GM23338 (cell line): ENCODE data around the gene GLRX. TPM values are rescaled to one million over a fixed set of nuclear protein-coding genes. Genes with fewer than 3 reads are reported as not detected.

Source experiments
- ATAC-seq: fragments of 200-7000 bp; cut with Tn5 transposase; 3 replicates; pipeline ENCODE4 v1.9.1; 2020
- DNase-seq: peaks from one replicate; pipeline ENCODE4 v3.0.0-alpha.2; 2015; ENCODE audit warnings: low spot score
- H2AFZ ChIP-seq: fragments of 200-600 bp; sonication (generic); 2 replicates; pipeline ENCODE4 v1.8.0; 2016; ENCODE audit warnings: antibody characterized with exemption, mild to moderate bottlenecking, moderate library complexity
- H3F3A ChIP-seq: fragments of 200-600 bp; sonication (generic); replicated peaks from 2 replicates; pipeline ENCODE4 v1.8.0; 2017; ENCODE audit warnings: antibody characterized with exemption, mixed run types, low read depth
- H3K27ac ChIP-seq: fragments of 200-600 bp; sonication (generic); 2 replicates; pipeline ENCODE4 v1.6.1; 2016; ENCODE audit warnings: low read depth
- H3K27me3 ChIP-seq: fragments of 200-600 bp; sonication (generic); 2 replicates; pipeline ENCODE4 v1.8.0; 2016; ENCODE audit warnings: mild to moderate bottlenecking, mixed run types, moderate library complexity; ENCODE audit not compliant: insufficient read depth
- H3K36me3 ChIP-seq: fragments of 200-600 bp; sonication (generic); 2 replicates; pipeline ENCODE4 v1.8.0; 2016; ENCODE audit warnings: mild to moderate bottlenecking; ENCODE audit not compliant: insufficient read depth
- H3K4me1 ChIP-seq: fragments of 200-600 bp; sonication (generic); 2 replicates; pipeline ENCODE4 v1.8.0; 2016; ENCODE audit warnings: mild to moderate bottlenecking, moderate library complexity; ENCODE audit not compliant: insufficient read depth
- H3K4me2 ChIP-seq: fragments of 200-600 bp; sonication (generic); 2 replicates; pipeline ENCODE4 v1.7.1; 2017; ENCODE audit warnings: mixed run types
- H3K4me3 ChIP-seq: fragments of 200-600 bp; sonication (generic); 2 replicates; pipeline ENCODE4 v1.6.1; 2016; ENCODE audit warnings: mixed run types
- H3K79me2 ChIP-seq: fragments of 200-600 bp; sonication (generic); replicated peaks from 2 replicates; pipeline ENCODE4 v1.8.0; 2017; ENCODE audit warnings: mild to moderate bottlenecking; ENCODE audit not compliant: insufficient read depth
- H3K9me2 ChIP-seq: fragments of 200-600 bp; sonication (generic); 2 replicates; pipeline ENCODE4 v1.8.0; 2017; ENCODE audit not compliant: insufficient read depth
- H4K20me1 ChIP-seq: fragments of 200-600 bp; sonication (generic); replicated peaks from 2 replicates; pipeline ENCODE4 v1.8.0; 2017; ENCODE audit warnings: mild to moderate bottlenecking; ENCODE audit not compliant: insufficient read depth
- H3K27ac Mint-ChIP-seq: 2 replicates; pipeline ENCODE4 v1.8.0; 2020; ENCODE audit warnings: inconsistent platforms, mild to moderate bottlenecking, moderate library complexity, mixed read lengths
- H3K27me3 Mint-ChIP-seq: 3 replicates; pipeline ENCODE4 v1.8.0; 2022; ENCODE audit warnings: low read depth, mild to moderate bottlenecking, moderate library complexity, mixed read lengths, inconsistent platforms; ENCODE audit not compliant: insufficient read depth, poor library complexity
- H3K36me3 Mint-ChIP-seq: 3 replicates; pipeline ENCODE4 v1.8.0; 2021; ENCODE audit warnings: low read depth, mild to moderate bottlenecking, inconsistent platforms, moderate library complexity, mixed read lengths
- H3K4me1 Mint-ChIP-seq: 3 replicates; pipeline ENCODE4 v1.8.0; 2020; ENCODE audit warnings: mild to moderate bottlenecking, inconsistent platforms, mixed read lengths
- H3K4me3 Mint-ChIP-seq: 3 replicates; pipeline ENCODE4 v1.8.0; 2021; ENCODE audit warnings: moderate library complexity, mild to moderate bottlenecking, inconsistent platforms, mixed read lengths
- H3K9me3 Mint-ChIP-seq: 3 replicates; pipeline ENCODE4 v1.8.0; 2020; ENCODE audit warnings: moderate library complexity, mild to moderate bottlenecking, inconsistent platforms, mixed read lengths
- CREB1 ChIP-seq: fragments of 250-450 bp; sonication (Bioruptor Pico); IDR thresholded peaks from 2 replicates; pipeline ENCODE4 v1.5.0; 2020; ENCODE audit warnings: low read depth, mild to moderate bottlenecking, moderate library complexity
- EZH2phosphoT487 ChIP-seq: fragments of 200-600 bp; sonication (generic); IDR thresholded peaks from one replicate; pipeline ENCODE4 v1.8.1; 2018; ENCODE audit warnings: antibody characterized with exemption; ENCODE audit not compliant: unreplicated experiment
- JUNB ChIP-seq: IDR thresholded peaks from one replicate; pipeline ENCODE4 v1.6.1; 2016; ENCODE audit warnings: antibody characterized with exemption; ENCODE audit not compliant: unreplicated experiment
- NANOG ChIP-seq: IDR thresholded peaks from 2 replicates; pipeline ENCODE4 v1.6.1; 2016; ENCODE audit warnings: antibody characterized with exemption, borderline replicate concordance
- POLR2AphosphoS5 ChIP-seq: IDR thresholded peaks from 2 replicates; pipeline ENCODE4 v1.6.1; 2016; ENCODE audit warnings: antibody characterized with exemption, low read depth
- STAT1 ChIP-seq: IDR thresholded peaks from one replicate; pipeline ENCODE4 v1.6.1; 2016; ENCODE audit warnings: antibody characterized with exemption; ENCODE audit not compliant: unreplicated experiment
- ZNF462 ChIP-seq: fragments of 250-450 bp; sonication (Bioruptor Pico); IDR thresholded peaks from 2 replicates; pipeline ENCODE4 v1.5.0; 2020; ENCODE audit warnings: mild to moderate bottlenecking, moderate library complexity
- polyA plus RNA-seq: library from polyadenylated mRNA; unstranded; fragments of >200 nt; fragmentation: Nextera tagmentation; extraction: Ambion mirVana; gene quantifications from 2 replicates; pipeline ENCODE4 v1.2.1, GENCODE V29; 2016
- total RNA-seq: library from RNA; depleted of rRNA; stranded (reverse); fragments of >200 nt; shearing (Covaris generic); gene quantifications from 2 replicates; pipeline ENCODE4 v1.2.3, GENCODE V29; 2014
- TF ChIP-seq, protein P1 (sequence below), 2 experiments: fragments of 200-600 bp in 1 of 2; sonication (generic) in 1 of 2; conservative IDR thresholded peaks; 2 replicates each; pipeline versions ENCODE4 v1.5.1 to v1.6.1; 2016 to 2017; ENCODE audit warnings: antibody characterized with exemption in 2 of 2, low read depth in 2 of 2, mild to moderate bottlenecking in 2 of 2, moderate library complexity in 1 of 2
- TF ChIP-seq, protein P2 (sequence below): IDR thresholded peaks from one replicate; pipeline ENCODE4 v1.6.1; 2018; ENCODE audit warnings: antibody characterized with exemption; ENCODE audit not compliant: unreplicated experiment

Gene GLRX
- total and polyA plus RNA-seq, 2 experiments from 2014 or later, result 9.5 to 42.2 TPM

GRCh38 chr5:95808686-95809413, 13.7 kb downstream of the GLRX start:
- Mint-ChIP-seq H3K4me3 (no peak overlapping the region), H3K27ac (no peak overlapping the region), H3K36me3 (no peaks in the 10 kb centered on the region; the same call in 2 of the 3 replicates), H3K27me3 (peaks cover 5% of the 10 kb centered on the region), H3K4me1 (peaks cover 43% of the 10 kb centered on the region), H3K9me3 (peaks cover 3% of the 10 kb centered on the region; the same call in 1 of the 3 replicates)
- no peaks in the 10 kb centered on the region for H3K79me2 ChIP-seq
- peak overlapping the region; percentile 40; the same call in 1 of the 2 replicates for H3K4me2 ChIP-seq
- no peak overlapping the region for H3K27ac ChIP-seq
- H3K4me3 ChIP-seq, result no peak overlapping the region
- TF ChIP-seq NANOG (no peak), JUNB (no peak), EZH2phosphoT487 (no peak), CREB1 (CRISPR knock-in tag) (no peak), POLR2AphosphoS5 (no peak), ZNF462 (CRISPR knock-in tag) (no peak), STAT1 (no peak)
- TF ChIP-seq, protein P1, sequence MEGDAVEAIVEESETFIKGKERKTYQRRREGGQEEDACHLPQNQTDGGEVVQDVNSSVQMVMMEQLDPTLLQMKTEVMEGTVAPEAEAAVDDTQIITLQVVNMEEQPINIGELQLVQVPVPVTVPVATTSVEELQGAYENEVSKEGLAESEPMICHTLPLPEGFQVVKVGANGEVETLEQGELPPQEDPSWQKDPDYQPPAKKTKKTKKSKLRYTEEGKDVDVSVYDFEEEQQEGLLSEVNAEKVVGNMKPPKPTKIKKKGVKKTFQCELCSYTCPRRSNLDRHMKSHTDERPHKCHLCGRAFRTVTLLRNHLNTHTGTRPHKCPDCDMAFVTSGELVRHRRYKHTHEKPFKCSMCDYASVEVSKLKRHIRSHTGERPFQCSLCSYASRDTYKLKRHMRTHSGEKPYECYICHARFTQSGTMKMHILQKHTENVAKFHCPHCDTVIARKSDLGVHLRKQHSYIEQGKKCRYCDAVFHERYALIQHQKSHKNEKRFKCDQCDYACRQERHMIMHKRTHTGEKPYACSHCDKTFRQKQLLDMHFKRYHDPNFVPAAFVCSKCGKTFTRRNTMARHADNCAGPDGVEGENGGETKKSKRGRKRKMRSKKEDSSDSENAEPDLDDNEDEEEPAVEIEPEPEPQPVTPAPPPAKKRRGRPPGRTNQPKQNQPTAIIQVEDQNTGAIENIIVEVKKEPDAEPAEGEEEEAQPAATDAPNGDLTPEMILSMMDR (conservative IDR thresholded peaks at IDR 0.05; ENCODE audit: low read depth in 2 of 2), result no peak
- TF ChIP-seq, protein P2, sequence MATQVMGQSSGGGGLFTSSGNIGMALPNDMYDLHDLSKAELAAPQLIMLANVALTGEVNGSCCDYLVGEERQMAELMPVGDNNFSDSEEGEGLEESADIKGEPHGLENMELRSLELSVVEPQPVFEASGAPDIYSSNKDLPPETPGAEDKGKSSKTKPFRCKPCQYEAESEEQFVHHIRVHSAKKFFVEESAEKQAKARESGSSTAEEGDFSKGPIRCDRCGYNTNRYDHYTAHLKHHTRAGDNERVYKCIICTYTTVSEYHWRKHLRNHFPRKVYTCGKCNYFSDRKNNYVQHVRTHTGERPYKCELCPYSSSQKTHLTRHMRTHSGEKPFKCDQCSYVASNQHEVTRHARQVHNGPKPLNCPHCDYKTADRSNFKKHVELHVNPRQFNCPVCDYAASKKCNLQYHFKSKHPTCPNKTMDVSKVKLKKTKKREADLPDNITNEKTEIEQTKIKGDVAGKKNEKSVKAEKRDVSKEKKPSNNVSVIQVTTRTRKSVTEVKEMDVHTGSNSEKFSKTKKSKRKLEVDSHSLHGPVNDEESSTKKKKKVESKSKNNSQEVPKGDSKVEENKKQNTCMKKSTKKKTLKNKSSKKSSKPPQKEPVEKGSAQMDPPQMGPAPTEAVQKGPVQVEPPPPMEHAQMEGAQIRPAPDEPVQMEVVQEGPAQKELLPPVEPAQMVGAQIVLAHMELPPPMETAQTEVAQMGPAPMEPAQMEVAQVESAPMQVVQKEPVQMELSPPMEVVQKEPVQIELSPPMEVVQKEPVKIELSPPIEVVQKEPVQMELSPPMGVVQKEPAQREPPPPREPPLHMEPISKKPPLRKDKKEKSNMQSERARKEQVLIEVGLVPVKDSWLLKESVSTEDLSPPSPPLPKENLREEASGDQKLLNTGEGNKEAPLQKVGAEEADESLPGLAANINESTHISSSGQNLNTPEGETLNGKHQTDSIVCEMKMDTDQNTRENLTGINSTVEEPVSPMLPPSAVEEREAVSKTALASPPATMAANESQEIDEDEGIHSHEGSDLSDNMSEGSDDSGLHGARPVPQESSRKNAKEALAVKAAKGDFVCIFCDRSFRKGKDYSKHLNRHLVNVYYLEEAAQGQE, result no peak
- no peaks in the 10 kb centered on the region for H3F3A ChIP-seq
- H3K9me2 ChIP-seq, result no peaks in the 10 kb centered on the region; the same call in 1 of the 2 replicates
- H2AFZ ChIP-seq, result 0 out of 2 replicates have a peak overlapping the region, but pooled peaks have one; percentile 10
- peak; percentile 42 for ATAC-seq
- no peaks in the 10 kb centered on the region for H4K20me1 ChIP-seq
- no peak for DNase-seq
- peaks cover 21% of the 10 kb centered on the region for H3K4me1 ChIP-seq
- no peaks in the 10 kb centered on the region for H3K36me3 ChIP-seq
- H3K27me3 ChIP-seq, result no peaks in the 10 kb centered on the region
